Ishikawa (cell line): ENCODE data around the gene TMEM178B.

Source experiments
- CEBPB ChIP-seq: IDR thresholded peaks from 2 replicates; pipeline ENCODE4 v1.6.1; 2012
- CREB1 ChIP-seq: IDR thresholded peaks from 2 replicates; pipeline ENCODE4 v1.6.1; 2012; ENCODE audit warnings: low read depth
- EGR1 ChIP-seq: IDR thresholded peaks from 2 replicates; pipeline ENCODE4 v1.6.1; 2012
- EP300 ChIP-seq: IDR thresholded peaks from 2 replicates; pipeline ENCODE4 v1.6.1; 2012; ENCODE audit warnings: borderline replicate concordance
- FOXM1 ChIP-seq: IDR thresholded peaks from 2 replicates; pipeline ENCODE4 v1.6.1; 2012; ENCODE audit warnings: low read depth, borderline replicate concordance
- MAX ChIP-seq: IDR thresholded peaks from 2 replicates; pipeline ENCODE4 v1.6.1; 2012
- NFIC ChIP-seq: IDR thresholded peaks from 2 replicates; pipeline ENCODE4 v1.6.1; 2012
- RAD21 ChIP-seq: IDR thresholded peaks from 2 replicates; pipeline ENCODE4 v1.6.1; 2012; ENCODE audit warnings: low read depth
- REST ChIP-seq: IDR thresholded peaks from 2 replicates; pipeline ENCODE4 v1.6.1; 2012; ENCODE audit warnings: low read depth, mild to moderate bottlenecking
- TAF1 ChIP-seq: IDR thresholded peaks from 2 replicates; pipeline ENCODE4 v1.6.1; 2012; ENCODE audit warnings: low read depth, mild to moderate bottlenecking
- TCF12 ChIP-seq: IDR thresholded peaks from 2 replicates; pipeline ENCODE4 v1.6.1; 2012; ENCODE audit warnings: low read depth
- TEAD4 ChIP-seq: IDR thresholded peaks from 2 replicates; pipeline ENCODE4 v1.6.1; 2012
- USF1 ChIP-seq: IDR thresholded peaks from 2 replicates; pipeline ENCODE4 v1.6.1; 2012
- YY1 ChIP-seq: IDR thresholded peaks from 2 replicates; pipeline ENCODE4 v1.6.1; 2012; ENCODE audit warnings: low read depth
- ZBTB7A ChIP-seq: IDR thresholded peaks from 2 replicates; pipeline ENCODE4 v1.6.1; 2012; ENCODE audit warnings: low read depth

TMEM178B gene

GRCh38 chr7:141339603-141340002 lies 265.7 kb downstream of the TMEM178B start:
- no peak for TF ChIP-seq EGR1
- TF ChIP-seq REST: peak; percentile 64

- TF ChIP-seq FOXM1 (no peak), CREB1 (no peak), RAD21 (no peak), ZBTB7A (no peak), MAX (no peak), EP300 (no peak), NFIC (no peak)
Observed at GRCh38 chr7:141340991-141341390, 267.1 kb downstream of the TMEM178B start.

- TF ChIP-seq TEAD4 (no peak), YY1 (no peak), NFIC (no peak), TCF12 (no peak), EP300 (no peak), ZBTB7A (no peak), USF1 (no peak), EGR1 (no peak), RAD21 (no peak), TAF1 (no peak), REST (no peak), CEBPB (no peak), MAX (no peak), FOXM1 (no peak), CREB1 (no peak)
Observed at GRCh38 chr7:141342621-141343408, 269.0 kb downstream of the TMEM178B start.

GRCh38 chr7:141344153-141344935 lies 270.5 kb downstream of the TMEM178B start:
- no peak for TF ChIP-seq MAX
- no peak for TF ChIP-seq RAD21
- TF ChIP-seq CREB1: no peak
- no peak for TF ChIP-seq REST
- TF ChIP-seq TAF1: no peak
- no peak for TF ChIP-seq TCF12
- TF ChIP-seq ZBTB7A: no peak
- no peak for TF ChIP-seq EGR1
- TF ChIP-seq CEBPB: no peak
- TF ChIP-seq FOXM1: no peak
- no peak for TF ChIP-seq NFIC
- no peak for TF ChIP-seq TEAD4
